ENCODE results near the gene VEPH1. TPM values are rescaled to one million over a fixed set of nuclear protein-coding genes. Genes with fewer than 3 reads are reported as not detected.

VEPH1 gene
- total RNA-seq, 1 donor from 2014 or later: 10.3 TPM

DNA sequence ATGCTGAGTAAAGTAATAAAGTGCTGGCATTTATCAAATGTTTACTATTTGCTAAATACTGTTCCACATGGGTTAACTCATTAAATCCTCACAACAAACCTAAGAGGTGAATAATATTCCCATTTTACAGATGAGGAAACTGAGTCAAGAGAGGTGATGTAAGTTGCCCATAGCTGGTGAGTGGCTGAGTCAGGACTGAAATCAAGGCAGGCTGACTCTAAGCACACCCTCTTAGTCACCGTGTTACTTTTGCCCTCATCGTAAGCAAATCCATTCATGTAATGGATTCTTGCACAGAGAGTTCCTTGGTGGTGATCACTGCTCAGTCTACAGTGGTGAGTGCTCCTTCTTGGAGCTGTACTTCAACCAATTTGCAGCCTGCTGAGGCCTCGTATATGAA lies 95.4 kb downstream of the VEPH1 start:
- no peaks in the 10 kb centered on the region for H3K27me3 Mint-ChIP-seq (ENCODE audit: unreplicated experiment)
- no peak for DNase-seq (ENCODE audit: low spot score)
- TF ChIP-seq, protein P1, sequence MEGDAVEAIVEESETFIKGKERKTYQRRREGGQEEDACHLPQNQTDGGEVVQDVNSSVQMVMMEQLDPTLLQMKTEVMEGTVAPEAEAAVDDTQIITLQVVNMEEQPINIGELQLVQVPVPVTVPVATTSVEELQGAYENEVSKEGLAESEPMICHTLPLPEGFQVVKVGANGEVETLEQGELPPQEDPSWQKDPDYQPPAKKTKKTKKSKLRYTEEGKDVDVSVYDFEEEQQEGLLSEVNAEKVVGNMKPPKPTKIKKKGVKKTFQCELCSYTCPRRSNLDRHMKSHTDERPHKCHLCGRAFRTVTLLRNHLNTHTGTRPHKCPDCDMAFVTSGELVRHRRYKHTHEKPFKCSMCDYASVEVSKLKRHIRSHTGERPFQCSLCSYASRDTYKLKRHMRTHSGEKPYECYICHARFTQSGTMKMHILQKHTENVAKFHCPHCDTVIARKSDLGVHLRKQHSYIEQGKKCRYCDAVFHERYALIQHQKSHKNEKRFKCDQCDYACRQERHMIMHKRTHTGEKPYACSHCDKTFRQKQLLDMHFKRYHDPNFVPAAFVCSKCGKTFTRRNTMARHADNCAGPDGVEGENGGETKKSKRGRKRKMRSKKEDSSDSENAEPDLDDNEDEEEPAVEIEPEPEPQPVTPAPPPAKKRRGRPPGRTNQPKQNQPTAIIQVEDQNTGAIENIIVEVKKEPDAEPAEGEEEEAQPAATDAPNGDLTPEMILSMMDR (IDR thresholded peaks at IDR 0.05; ENCODE audit: unreplicated experiment): no peak
- no peaks in the 10 kb centered on the region for H3K36me3 Mint-ChIP-seq (ENCODE audit: low read depth, unreplicated experiment)
- H3K4me3 Mint-ChIP-seq (ENCODE audit: unreplicated experiment): no peak overlapping the region
- no peak overlapping the region for H3K27ac Mint-ChIP-seq (ENCODE audit: unreplicated experiment)
- peaks cover 22% of the 10 kb centered on the region for H3K4me1 Mint-ChIP-seq (ENCODE audit: unreplicated experiment)
- H3K9me3 Mint-ChIP-seq (ENCODE audit: unreplicated experiment): no peaks in the 10 kb centered on the region

DNA sequence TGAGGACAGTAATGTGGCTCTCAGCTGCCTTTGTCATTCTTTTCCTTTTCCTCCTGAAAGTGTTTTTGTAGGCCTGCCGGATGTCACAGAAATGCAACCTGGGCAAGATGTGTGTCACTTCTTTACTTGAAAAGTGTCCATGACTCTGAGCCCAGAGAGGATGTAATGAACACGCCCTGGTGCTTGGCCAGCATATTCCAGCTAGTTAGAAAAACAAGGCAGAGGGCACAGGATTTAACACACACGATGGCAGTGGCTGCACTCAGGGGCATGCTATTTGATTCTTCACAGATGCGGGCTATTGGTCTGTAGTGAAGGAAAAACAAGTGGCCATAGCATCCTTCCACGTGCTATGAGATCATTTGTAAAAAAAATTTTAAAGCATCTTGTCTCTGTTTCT lies 96.8 kb downstream of the VEPH1 start:
- H3K4me1 Mint-ChIP-seq (ENCODE audit: unreplicated experiment): peaks cover 28% of the 10 kb centered on the region
- no peaks in the 10 kb centered on the region for H3K9me3 Mint-ChIP-seq (ENCODE audit: unreplicated experiment)
- peaks cover 1% of the 10 kb centered on the region for H3K27me3 Mint-ChIP-seq (ENCODE audit: unreplicated experiment)
- H3K36me3 Mint-ChIP-seq (ENCODE audit: low read depth, unreplicated experiment): no peaks in the 10 kb centered on the region
- no peak overlapping the region for H3K4me3 Mint-ChIP-seq (ENCODE audit: unreplicated experiment)
- H3K27ac Mint-ChIP-seq (ENCODE audit: unreplicated experiment): peak overlapping the region; percentile 65
- TF ChIP-seq, protein P1 (IDR thresholded peaks at IDR 0.05; ENCODE audit: unreplicated experiment): no peak
- DNase-seq (ENCODE audit: low spot score): peak; percentile 4

- Mint-ChIP-seq H3K27me3 (ENCODE audit: unreplicated experiment) (peaks cover 1% of the 10 kb centered on the region), H3K27ac (ENCODE audit: unreplicated experiment) (no peak overlapping the region), H3K36me3 (ENCODE audit: low read depth, unreplicated experiment) (no peaks in the 10 kb centered on the region), H3K9me3 (ENCODE audit: unreplicated experiment) (no peaks in the 10 kb centered on the region), H3K4me1 (ENCODE audit: unreplicated experiment) (peaks cover 28% of the 10 kb centered on the region), H3K4me3 (ENCODE audit: unreplicated experiment) (no peak overlapping the region)
- no peak for DNase-seq (ENCODE audit: low spot score)
- TF ChIP-seq, protein P1 (IDR thresholded peaks at IDR 0.05; ENCODE audit: unreplicated experiment): no peak
Measured at GRCh38 chr3:157405457-157405856, 97.8 kb downstream of the VEPH1 start.

DNA sequence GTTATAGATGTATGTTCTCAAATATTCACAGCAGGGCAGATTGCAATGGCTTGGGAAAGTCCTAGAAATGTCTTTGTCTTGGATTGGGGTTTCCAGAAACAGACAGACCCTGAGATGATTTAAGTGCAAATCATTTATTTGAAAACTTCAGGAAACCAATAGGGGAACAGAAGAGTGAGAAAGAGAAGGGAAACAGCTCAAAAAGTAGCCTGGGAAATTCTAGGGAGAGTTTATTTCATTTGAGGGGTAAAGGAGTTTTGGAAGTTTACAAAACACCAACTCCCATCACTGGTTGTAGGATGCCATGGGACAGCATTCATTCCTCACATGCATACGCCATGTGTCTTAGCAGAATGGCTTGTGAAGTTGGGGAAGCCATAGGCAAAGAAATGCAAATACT lies 98.8 kb downstream of the VEPH1 start:
- no peak overlapping the region for H3K27ac Mint-ChIP-seq (ENCODE audit: unreplicated experiment)

DNA sequence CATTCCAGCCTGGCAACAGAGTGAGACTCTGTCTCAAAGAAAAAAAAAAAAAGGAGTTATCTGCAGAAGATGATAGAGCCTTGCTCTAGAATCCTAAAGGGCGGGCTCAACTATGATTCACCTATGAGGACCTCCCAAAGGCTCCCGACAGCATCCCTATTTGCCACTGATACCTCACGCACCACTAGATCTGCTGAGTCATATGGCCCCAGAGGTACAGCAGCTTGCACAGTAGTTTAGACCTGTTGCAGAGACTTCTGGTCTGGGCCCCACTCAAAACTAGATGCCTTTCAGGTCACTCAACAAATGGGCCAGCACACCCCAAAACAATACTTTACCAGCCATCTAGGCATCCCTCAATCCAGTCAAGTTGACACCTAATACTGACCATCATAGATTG lies 104.6 kb downstream of the VEPH1 start:
- Mint-ChIP-seq H3K36me3 (ENCODE audit: low read depth, unreplicated experiment) (no peaks in the 10 kb centered on the region), H3K9me3 (ENCODE audit: unreplicated experiment) (no peaks in the 10 kb centered on the region), H3K4me1 (ENCODE audit: unreplicated experiment) (peaks cover 5% of the 10 kb centered on the region), H3K27me3 (ENCODE audit: unreplicated experiment) (peaks cover 1% of the 10 kb centered on the region), H3K4me3 (ENCODE audit: unreplicated experiment) (no peak overlapping the region), H3K27ac (ENCODE audit: unreplicated experiment) (no peak overlapping the region)
- TF ChIP-seq, protein P1 (IDR thresholded peaks at IDR 0.05; ENCODE audit: unreplicated experiment): no peak
- no peak for DNase-seq (ENCODE audit: low spot score)

More for the DNA sequence above, 98.8 kb downstream of the VEPH1 start:
- H3K36me3 Mint-ChIP-seq (ENCODE audit: low read depth, unreplicated experiment): no peaks in the 10 kb centered on the region
- H3K4me3 Mint-ChIP-seq (ENCODE audit: unreplicated experiment): no peak overlapping the region
- TF ChIP-seq, protein P1 (IDR thresholded peaks at IDR 0.05; ENCODE audit: unreplicated experiment): no peak
- H3K9me3 Mint-ChIP-seq (ENCODE audit: unreplicated experiment): no peaks in the 10 kb centered on the region
- peaks cover 1% of the 10 kb centered on the region for H3K27me3 Mint-ChIP-seq (ENCODE audit: unreplicated experiment)
- H3K4me1 Mint-ChIP-seq (ENCODE audit: unreplicated experiment): peaks cover 28% of the 10 kb centered on the region
- DNase-seq (ENCODE audit: low spot score): no peak

Measured in endothelial cell (in vitro differentiated cells).